Activated naive CD4-positive, alpha-beta T cell treated with anti-CD3 and anti-CD28 coated beads, Interleukin-2, amount 50 U/mL, for 24 hours (primary cell): Measurements from ENCODE around the gene TET3.

Experiments
- H3K27ac Mint-ChIP-seq: one replicate; pipeline ENCODE4 v1.8.0; 2021; ENCODE audit warnings: mild to moderate bottlenecking, mixed read lengths
- H3K27me3 Mint-ChIP-seq: one replicate; pipeline ENCODE4 v1.8.0; 2021; ENCODE audit warnings: mixed read lengths
- H3K36me3 Mint-ChIP-seq: one replicate; pipeline ENCODE4 v1.8.0; 2021; ENCODE audit warnings: mixed read lengths
- H3K4me1 Mint-ChIP-seq: one replicate; pipeline ENCODE4 v1.8.0; 2021; ENCODE audit warnings: mixed read lengths
- H3K4me3 Mint-ChIP-seq: one replicate; pipeline ENCODE4 v1.8.0; 2021; ENCODE audit warnings: mild to moderate bottlenecking, mixed read lengths
- H3K9me3 Mint-ChIP-seq: one replicate; pipeline ENCODE4 v1.8.0; 2021; ENCODE audit warnings: mixed read lengths

Gene TET3

DNA sequence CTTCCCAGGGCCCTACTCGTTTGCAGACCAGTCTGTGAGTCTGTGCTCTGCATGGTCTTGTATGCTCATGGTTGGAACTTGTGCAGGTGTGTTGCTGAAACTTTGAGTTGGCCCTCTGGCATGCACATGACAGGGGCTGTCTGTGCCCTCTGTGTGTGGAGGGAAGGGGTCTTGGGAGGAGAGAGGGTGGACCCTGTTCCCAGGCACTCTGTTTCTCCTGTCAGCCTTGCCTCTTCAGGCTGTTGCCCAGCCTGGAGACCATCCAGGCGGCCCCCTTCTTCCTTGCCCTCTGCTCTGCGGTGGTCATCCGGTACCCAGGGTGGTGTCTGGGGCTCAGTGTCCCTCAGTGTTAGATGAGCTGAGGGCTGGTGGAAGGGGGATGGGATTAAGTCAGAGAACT is 39.5 kb downstream of the TET3 start:
- H3K9me3 Mint-ChIP-seq, result no peaks in the 10 kb centered on the region
- no peak overlapping the region for H3K4me3 Mint-ChIP-seq
- H3K27ac Mint-ChIP-seq, result peak overlapping the region; percentile 35
- H3K36me3 Mint-ChIP-seq, result peaks cover 8% of the 10 kb centered on the region
- peaks cover 77% of the 10 kb centered on the region for H3K4me1 Mint-ChIP-seq
- no peaks in the 10 kb centered on the region for H3K27me3 Mint-ChIP-seq

DNA sequence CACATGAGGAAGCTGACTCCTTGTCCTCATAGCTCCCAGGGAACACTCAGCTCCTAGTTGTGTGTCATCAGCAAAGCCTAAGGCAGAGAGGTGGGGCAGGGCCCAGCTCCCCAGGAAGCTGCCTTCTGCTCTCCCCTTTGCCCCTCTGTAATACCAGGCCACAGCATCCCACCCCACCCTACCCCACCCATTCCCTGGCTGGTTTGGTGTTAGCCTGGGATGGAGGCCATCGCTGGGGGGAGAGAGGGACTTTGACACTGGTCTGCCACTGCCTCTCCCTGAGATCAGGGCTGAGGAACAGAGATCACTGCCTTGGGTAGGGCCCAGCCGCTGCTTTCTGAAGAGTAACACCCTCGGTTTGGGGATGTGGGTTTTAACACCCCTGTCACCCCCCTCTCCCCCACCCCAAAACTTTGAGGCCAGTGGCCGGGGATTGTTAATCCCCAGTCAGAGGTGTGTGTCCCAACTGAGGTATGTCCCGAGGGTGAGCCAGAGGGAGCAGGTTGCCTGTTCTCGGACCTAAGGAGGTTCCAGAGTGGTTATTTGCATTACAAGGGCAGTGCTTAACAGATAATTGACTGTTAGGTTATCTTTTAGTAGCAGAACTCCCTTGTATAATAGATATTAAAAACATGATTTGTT is 41.4 kb downstream of the TET3 start:
- no peaks in the 10 kb centered on the region for H3K27me3 Mint-ChIP-seq
- no peak overlapping the region for H3K27ac Mint-ChIP-seq
- no peak overlapping the region for H3K4me3 Mint-ChIP-seq
- H3K36me3 Mint-ChIP-seq, result peaks cover 8% of the 10 kb centered on the region
- H3K4me1 Mint-ChIP-seq, result peaks cover 77% of the 10 kb centered on the region
- no peaks in the 10 kb centered on the region for H3K9me3 Mint-ChIP-seq

DNA sequence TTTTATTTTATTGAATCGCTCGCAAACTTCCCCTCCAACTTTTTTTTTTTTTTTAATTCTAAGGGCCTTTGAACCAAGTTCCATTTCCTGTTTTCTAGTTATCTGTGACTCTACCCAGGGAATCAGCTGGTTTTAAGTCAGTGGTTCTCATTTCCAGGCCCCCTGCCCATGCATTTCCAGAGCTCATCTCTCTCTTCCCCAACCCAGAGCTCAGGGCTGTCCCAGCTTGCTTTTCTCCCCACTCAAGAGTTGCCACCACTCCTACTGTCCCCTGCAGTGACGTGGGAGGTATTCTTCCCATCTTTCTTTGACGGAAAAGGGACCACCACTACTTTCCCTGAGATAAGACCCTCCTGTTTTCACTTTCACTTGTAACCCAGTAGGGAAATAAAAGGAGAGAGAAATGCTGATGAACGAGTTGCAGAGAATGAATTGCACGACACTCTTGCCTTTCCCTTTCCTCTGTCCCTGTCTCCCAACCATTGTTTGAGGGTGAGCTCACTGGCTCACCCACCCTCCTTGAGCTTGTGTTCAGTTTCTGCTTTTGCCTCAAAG is 42.1 kb downstream of the TET3 start:
- Mint-ChIP-seq H3K27me3 (no peaks in the 10 kb centered on the region), H3K4me3 (peak overlapping the region; percentile 69), H3K4me1 (peaks cover 77% of the 10 kb centered on the region), H3K27ac (peak overlapping the region; percentile 83), H3K36me3 (peaks cover 8% of the 10 kb centered on the region), H3K9me3 (no peaks in the 10 kb centered on the region)

DNA sequence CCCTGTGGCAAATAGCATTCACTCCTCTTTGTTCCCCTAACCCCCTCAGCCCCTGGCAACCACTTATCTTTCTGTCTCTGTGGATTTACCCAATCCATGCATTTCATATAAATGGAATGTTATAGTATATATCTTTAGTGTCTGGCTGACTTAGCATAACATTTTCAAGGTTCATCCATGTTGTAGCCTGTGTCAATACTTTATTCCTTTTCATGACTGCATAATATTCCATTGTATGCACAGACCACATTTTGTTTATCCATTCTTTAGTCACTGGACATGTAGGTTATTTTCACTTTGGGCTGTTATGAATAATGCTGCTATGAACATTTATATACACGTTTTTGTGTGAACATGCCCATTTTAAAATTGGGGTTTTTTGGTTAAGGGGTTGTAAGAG is 42.8 kb downstream of the TET3 start:
- H3K4me3 Mint-ChIP-seq, result peak overlapping the region; percentile 2
- no peaks in the 10 kb centered on the region for H3K9me3 Mint-ChIP-seq
- peaks cover 6% of the 10 kb centered on the region for H3K36me3 Mint-ChIP-seq
- H3K27me3 Mint-ChIP-seq, result no peaks in the 10 kb centered on the region
- H3K4me1 Mint-ChIP-seq, result peaks cover 77% of the 10 kb centered on the region
- H3K27ac Mint-ChIP-seq, result no peak overlapping the region

DNA sequence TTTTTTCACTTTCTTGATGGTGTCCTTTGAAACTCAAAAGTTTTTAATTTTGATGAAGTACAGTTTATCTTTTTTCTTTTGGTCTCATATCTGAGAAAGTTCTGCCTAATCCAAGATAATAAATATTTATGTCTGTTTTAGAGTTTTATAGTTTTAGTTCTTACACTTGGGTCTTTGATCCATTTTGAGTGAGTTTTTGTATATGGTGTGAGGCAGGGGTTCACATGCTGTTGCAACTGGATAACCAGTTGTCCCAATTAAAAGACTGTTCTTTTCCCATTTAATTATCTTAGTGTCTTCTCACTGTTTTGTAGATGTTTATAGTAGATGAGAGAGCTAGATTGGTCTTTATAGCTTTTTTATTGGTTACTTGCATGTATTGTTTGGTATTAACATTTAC is 43.6 kb downstream of the TET3 start:
- H3K27ac Mint-ChIP-seq, result peak overlapping the region; percentile 59
- H3K4me3 Mint-ChIP-seq, result no peak overlapping the region
- H3K36me3 Mint-ChIP-seq, result peaks cover 6% of the 10 kb centered on the region
- H3K27me3 Mint-ChIP-seq, result no peaks in the 10 kb centered on the region
- no peaks in the 10 kb centered on the region for H3K9me3 Mint-ChIP-seq
- peaks cover 85% of the 10 kb centered on the region for H3K4me1 Mint-ChIP-seq

DNA sequence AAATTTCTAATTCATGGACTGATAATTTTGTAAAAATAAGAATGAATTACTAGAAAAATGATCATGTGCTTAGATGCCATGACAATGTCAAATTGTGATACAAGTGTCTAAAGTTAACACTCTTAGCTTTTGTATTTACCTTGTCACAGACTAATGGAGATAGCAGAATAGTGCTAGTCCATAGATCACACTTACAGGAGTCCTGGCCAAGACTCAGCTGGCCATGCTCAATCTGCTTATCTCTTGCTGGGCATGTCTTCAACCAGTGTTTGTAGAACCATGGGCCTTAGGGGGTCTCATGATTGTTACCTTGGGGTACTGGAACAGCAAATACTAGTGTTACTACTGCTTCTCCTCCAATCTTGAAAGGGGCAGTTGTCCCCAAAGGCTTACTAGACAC is 44.0 kb downstream of the TET3 start:
- Mint-ChIP-seq H3K9me3 (no peaks in the 10 kb centered on the region), H3K27ac (no peak overlapping the region), H3K4me3 (no peak overlapping the region), H3K27me3 (no peaks in the 10 kb centered on the region), H3K36me3 (peaks cover 6% of the 10 kb centered on the region), H3K4me1 (peaks cover 85% of the 10 kb centered on the region)

DNA sequence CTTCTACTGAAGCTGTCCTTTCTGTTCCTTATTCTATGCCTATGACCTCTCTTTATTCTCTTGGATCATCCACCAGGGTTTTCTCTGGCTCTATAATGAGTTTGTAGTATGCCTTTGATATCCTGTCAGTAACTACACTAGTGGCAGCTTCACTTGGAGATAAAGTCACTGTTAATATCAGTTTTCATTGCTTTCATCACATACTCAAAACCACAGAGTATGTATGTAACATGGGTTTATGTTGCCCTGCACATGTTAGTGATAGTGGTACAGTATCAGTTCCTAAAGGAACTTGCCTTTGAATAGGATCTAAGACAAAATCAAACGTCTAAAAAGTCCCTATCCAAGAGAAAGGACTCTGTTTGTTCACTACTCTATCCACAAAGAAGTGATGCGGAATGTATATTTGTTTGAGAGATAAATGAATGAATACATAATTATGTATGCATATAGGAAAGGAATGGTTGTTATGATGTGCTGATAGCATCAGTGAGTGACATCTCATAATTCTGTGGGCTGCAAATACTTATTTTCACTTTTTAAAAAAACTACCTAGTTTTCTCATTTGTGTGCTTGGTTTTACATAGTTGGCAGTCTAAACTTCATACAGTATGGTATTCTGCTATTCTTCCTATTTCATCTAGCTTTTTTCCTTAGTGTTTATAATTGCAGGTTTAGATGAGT is 45.1 kb downstream of the TET3 start:
- Mint-ChIP-seq H3K36me3 (peaks cover 6% of the 10 kb centered on the region), H3K27me3 (no peaks in the 10 kb centered on the region), H3K27ac (peak overlapping the region; percentile 91), H3K9me3 (no peaks in the 10 kb centered on the region), H3K4me3 (peak overlapping the region; percentile 64), H3K4me1 (peaks cover 84% of the 10 kb centered on the region)

DNA sequence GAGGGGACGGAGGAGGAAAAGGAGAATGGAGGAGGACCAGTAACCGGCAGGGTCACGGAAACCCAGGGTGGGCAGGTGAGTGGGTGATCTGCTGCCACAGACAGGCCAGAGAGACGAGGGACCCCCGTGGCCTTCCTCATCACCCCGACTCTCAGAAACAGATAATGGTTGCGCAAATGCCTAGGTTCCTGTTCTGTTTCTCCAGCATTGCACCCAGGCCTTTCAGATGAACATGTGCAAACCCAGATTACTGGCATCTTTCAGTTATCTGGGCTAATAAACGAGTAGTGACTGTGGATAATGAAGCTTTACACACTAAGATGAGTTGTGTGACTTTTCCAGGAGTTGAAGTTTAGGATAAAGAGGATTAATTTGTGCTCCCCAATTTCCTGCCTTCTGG is 46.5 kb downstream of the TET3 start:
- Mint-ChIP-seq H3K9me3 (no peaks in the 10 kb centered on the region), H3K27ac (peak overlapping the region; percentile 91), H3K36me3 (peaks cover 6% of the 10 kb centered on the region), H3K4me1 (peaks cover 83% of the 10 kb centered on the region), H3K4me3 (peak overlapping the region; percentile 57), H3K27me3 (no peaks in the 10 kb centered on the region)

DNA sequence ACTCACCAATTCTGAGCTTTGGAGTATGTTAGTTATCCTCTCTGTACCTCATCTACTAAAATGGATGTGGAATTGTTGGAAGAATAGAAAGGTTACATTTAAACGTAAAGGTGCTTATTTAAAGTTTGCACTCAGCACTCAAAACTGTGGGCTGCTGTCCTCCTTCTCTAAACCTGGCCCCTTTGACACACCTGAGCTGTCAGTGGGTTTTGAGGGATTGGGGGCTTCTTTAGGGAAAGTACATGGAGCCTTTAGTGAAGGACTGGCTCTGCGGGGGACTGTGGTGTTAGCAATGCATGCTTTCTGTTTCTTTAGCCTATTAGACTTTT is 47.2 kb downstream of the TET3 start:
- H3K27ac Mint-ChIP-seq, result peak overlapping the region; percentile 92
- no peaks in the 10 kb centered on the region for H3K9me3 Mint-ChIP-seq
- H3K36me3 Mint-ChIP-seq, result peaks cover 6% of the 10 kb centered on the region
- H3K4me3 Mint-ChIP-seq, result peak overlapping the region; percentile 84
- H3K4me1 Mint-ChIP-seq, result peaks cover 84% of the 10 kb centered on the region
- no peaks in the 10 kb centered on the region for H3K27me3 Mint-ChIP-seq

DNA sequence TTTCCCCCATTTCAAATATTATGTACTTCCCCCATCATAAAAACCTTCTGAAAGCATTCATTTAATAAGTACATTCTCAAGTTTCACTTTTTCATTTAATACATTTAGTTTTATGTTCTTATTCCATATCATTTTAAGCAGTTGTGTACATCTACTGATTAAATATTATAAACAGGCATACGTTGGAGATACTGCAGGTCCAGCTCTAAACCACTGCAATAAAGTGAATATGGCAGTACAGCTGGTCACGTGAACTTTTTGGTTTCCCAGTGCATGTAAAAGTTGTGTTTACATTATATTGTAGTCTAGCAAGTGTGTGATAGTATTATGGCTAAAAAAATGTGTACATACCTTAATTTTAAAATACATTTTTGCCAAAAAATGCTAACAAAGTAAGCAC is 48.7 kb downstream of the TET3 start:
- Mint-ChIP-seq H3K36me3 (peaks cover 1% of the 10 kb centered on the region), H3K27ac (peak overlapping the region; percentile 84), H3K27me3 (no peaks in the 10 kb centered on the region), H3K9me3 (no peaks in the 10 kb centered on the region), H3K4me1 (peaks cover 88% of the 10 kb centered on the region), H3K4me3 (peak overlapping the region; percentile 84)
